OCI-LY1 (cell line): ENCODE measurements around the gene VEGFB.

ENCODE experiments used
- H2AFZ ChIP-seq: fragments of 200-600 bp; sonication (generic), shearing (Covaris generic); 2 replicates; pipeline ENCODE4 v1.6.0; 2014; ENCODE audit warnings: antibody characterized with exemption, mild to moderate bottlenecking, low read length
- H3F3A ChIP-seq: fragments of 200-600 bp; sonication (generic), shearing (Covaris generic); 2 replicates; pipeline ENCODE4 v1.6.0; 2014; ENCODE audit warnings: mild to moderate bottlenecking, antibody characterized with exemption, low read length, moderate library complexity; ENCODE audit not compliant: insufficient read depth
- H3K27ac ChIP-seq: fragments of 200-600 bp; sonication (generic); 2 replicates; pipeline ENCODE4 v1.5.1; 2014; ENCODE audit warnings: low read length, mixed run types, mild to moderate bottlenecking, low read depth; ENCODE audit not compliant: poor library complexity, severe bottlenecking
- H3K27me3 ChIP-seq: fragments of 200-600 bp; sonication (generic); 2 replicates; pipeline ENCODE4 v1.6.0; 2014; ENCODE audit warnings: antibody characterized with exemption, mild to moderate bottlenecking, low read length, moderate library complexity; ENCODE audit not compliant: insufficient read depth
- H3K36me3 ChIP-seq: fragments of 200-600 bp; sonication (generic); 2 replicates; pipeline ENCODE4 v1.6.1; 2014; ENCODE audit warnings: mild to moderate bottlenecking, antibody characterized with exemption, low read length, moderate library complexity, mixed read lengths; ENCODE audit not compliant: insufficient read depth
- H3K4me1 ChIP-seq: fragments of 200-600 bp; sonication (generic); 2 replicates; pipeline ENCODE4 v1.5.1; 2014; ENCODE audit warnings: mild to moderate bottlenecking, low read length, moderate library complexity; ENCODE audit not compliant: insufficient read depth, severe bottlenecking
- H3K4me2 ChIP-seq: fragments of 200-600 bp; sonication (generic), shearing (Covaris generic); 2 replicates; pipeline ENCODE4 v1.6.1; 2014; ENCODE audit warnings: low read length
- H3K4me3 ChIP-seq: fragments of 200-600 bp; sonication (generic); 2 replicates; pipeline ENCODE4 v1.5.1; 2014; ENCODE audit warnings: low read length, low read depth, mild to moderate bottlenecking, mixed read lengths; ENCODE audit not compliant: poor library complexity, severe bottlenecking
- H3K79me2 ChIP-seq: fragments of 200-600 bp; shearing (Covaris generic); 2 replicates; pipeline ENCODE4 v1.6.1; 2016; ENCODE audit warnings: mixed run types, low read length, mixed read lengths; ENCODE audit not compliant: insufficient read depth
- H3K9ac ChIP-seq: fragments of 200-600 bp; sonication (generic), shearing (Covaris generic); 2 replicates; pipeline ENCODE4 v1.6.1; 2014; ENCODE audit warnings: mild to moderate bottlenecking, low read length, mixed read lengths
- H3K9me2 ChIP-seq: fragments of 200-600 bp; sonication (generic), shearing (Covaris generic); 2 replicates; pipeline ENCODE4 v1.6.1; 2014; ENCODE audit warnings: low read depth, mild to moderate bottlenecking, low read length, mixed read lengths
- H3K9me3 ChIP-seq: fragments of 200-600 bp; shearing (Covaris generic); 2 replicates; pipeline ENCODE4 v1.6.1; 2014; ENCODE audit warnings: low read length, mixed read lengths
- H4K20me1 ChIP-seq: fragments of 200-600 bp; sonication (generic), shearing (Covaris generic); 2 replicates; pipeline ENCODE4 v1.6.0; 2016; ENCODE audit warnings: mild to moderate bottlenecking, low read length; ENCODE audit not compliant: insufficient read depth
- EZH2 ChIP-seq: fragments of 200-600 bp; sonication (generic), shearing (Covaris generic); IDR thresholded peaks from 2 replicates; pipeline ENCODE4 v1.8.0; 2017; ENCODE audit warnings: borderline replicate concordance, mixed run types, mild to moderate bottlenecking, antibody characterized with exemption, low read length, moderate library complexity, mixed read lengths
- TF ChIP-seq, protein P1 (sequence below): fragments of 200-600 bp; sonication (generic), shearing (Covaris generic); IDR thresholded peaks from 2 replicates; pipeline ENCODE4 v1.5.1; 2017; ENCODE audit warnings: mild to moderate bottlenecking, antibody characterized with exemption, low read length, moderate library complexity, mixed read lengths

The VEGFB gene

GRCh38 chr11:64206457-64207255, 27.7 kb upstream of the VEGFB start, which contains the start of gene FERMT3:
TSS of gene FERMT3 (plus strand) at chr11:64206721. CDS start at chr11:64207365, 644 bp downstream.
- Histone ChIP-seq H3K9me3 (no peaks in the 10 kb centered on the region), H3K9ac (peak within 1 kb of the TSS; percentile 80), H2AFZ (no peak within 1 kb of the TSS), H3K4me3 (peak within 1 kb of the TSS; percentile 66), H3K4me1 (peaks cover 41% of the 10 kb centered on the region), H4K20me1 (no peaks in the 10 kb centered on the region), H3K79me2 (no peaks in the 10 kb centered on the region), H3K36me3 (peaks cover 67% of the 10 kb centered on the region), H3K27ac (peak within 1 kb of the TSS; percentile 82), H3K27me3 (no peaks in the 10 kb centered on the region), H3F3A (no peaks in the 10 kb centered on the region), H3K9me2 (no peaks in the 10 kb centered on the region), H3K4me2 (peak within 1 kb of the TSS; percentile 90)
- TF ChIP-seq, protein P1, sequence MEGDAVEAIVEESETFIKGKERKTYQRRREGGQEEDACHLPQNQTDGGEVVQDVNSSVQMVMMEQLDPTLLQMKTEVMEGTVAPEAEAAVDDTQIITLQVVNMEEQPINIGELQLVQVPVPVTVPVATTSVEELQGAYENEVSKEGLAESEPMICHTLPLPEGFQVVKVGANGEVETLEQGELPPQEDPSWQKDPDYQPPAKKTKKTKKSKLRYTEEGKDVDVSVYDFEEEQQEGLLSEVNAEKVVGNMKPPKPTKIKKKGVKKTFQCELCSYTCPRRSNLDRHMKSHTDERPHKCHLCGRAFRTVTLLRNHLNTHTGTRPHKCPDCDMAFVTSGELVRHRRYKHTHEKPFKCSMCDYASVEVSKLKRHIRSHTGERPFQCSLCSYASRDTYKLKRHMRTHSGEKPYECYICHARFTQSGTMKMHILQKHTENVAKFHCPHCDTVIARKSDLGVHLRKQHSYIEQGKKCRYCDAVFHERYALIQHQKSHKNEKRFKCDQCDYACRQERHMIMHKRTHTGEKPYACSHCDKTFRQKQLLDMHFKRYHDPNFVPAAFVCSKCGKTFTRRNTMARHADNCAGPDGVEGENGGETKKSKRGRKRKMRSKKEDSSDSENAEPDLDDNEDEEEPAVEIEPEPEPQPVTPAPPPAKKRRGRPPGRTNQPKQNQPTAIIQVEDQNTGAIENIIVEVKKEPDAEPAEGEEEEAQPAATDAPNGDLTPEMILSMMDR: no peak
- no peak for TF ChIP-seq EZH2

- Histone ChIP-seq H3K9me2 (no peaks in the 10 kb centered on the region), H3K27ac (peak overlapping the region; percentile 82), H3K9me3 (no peaks in the 10 kb centered on the region), H3K4me2 (peak overlapping the region; percentile 90), H3F3A (no peaks in the 10 kb centered on the region), H3K27me3 (no peaks in the 10 kb centered on the region), H3K36me3 (peaks cover 67% of the 10 kb centered on the region), H3K9ac (peak overlapping the region; percentile 80), H4K20me1 (no peaks in the 10 kb centered on the region), H3K4me3 (peak overlapping the region; percentile 66), H2AFZ (no peak overlapping the region), H3K4me1 (peaks cover 41% of the 10 kb centered on the region), H3K79me2 (no peaks in the 10 kb centered on the region)
- TF ChIP-seq, protein P1: no peak
- TF ChIP-seq EZH2: no peak
Measured at GRCh38 chr11:64207256-64208085, 26.9 kb upstream of the VEGFB start.

GRCh38 chr11:64208086-64208795, 26.1 kb upstream of the VEGFB start:
- no peaks in the 10 kb centered on the region for H3K79me2 ChIP-seq
- peaks cover 61% of the 10 kb centered on the region for H3K36me3 ChIP-seq
- no peaks in the 10 kb centered on the region for H4K20me1 ChIP-seq
- peak overlapping the region; percentile 90 for H3K4me2 ChIP-seq
- peaks cover 41% of the 10 kb centered on the region for H3K4me1 ChIP-seq
- H3K9me2 ChIP-seq: no peaks in the 10 kb centered on the region
- H3K9me3 ChIP-seq: no peaks in the 10 kb centered on the region
- H3K4me3 ChIP-seq: peak overlapping the region; percentile 66
- H3K9ac ChIP-seq: peak overlapping the region; percentile 80
- H3K27ac ChIP-seq: peak overlapping the region; percentile 82
- no peaks in the 10 kb centered on the region for H3K27me3 ChIP-seq
- H2AFZ ChIP-seq: no peak overlapping the region
- TF ChIP-seq EZH2: no peak
- TF ChIP-seq, protein P1: no peak
- H3F3A ChIP-seq: no peaks in the 10 kb centered on the region
